ENCODE data around the gene GIPR.
A peak's percentile ranks its signal among the peaks of the same experiment; 100 is the strongest.
"Not testable (repeated sequence)": the region's sequence is repeated elsewhere in the genome, so short reads cannot be mapped to it uniquely, and the experiment has no call there.

The GIPR gene

GRCh38 chr19:45645631-45646344 is 22.2 kb upstream of the GIPR start:
- DNase-seq = peak; percentile 91

DNA sequence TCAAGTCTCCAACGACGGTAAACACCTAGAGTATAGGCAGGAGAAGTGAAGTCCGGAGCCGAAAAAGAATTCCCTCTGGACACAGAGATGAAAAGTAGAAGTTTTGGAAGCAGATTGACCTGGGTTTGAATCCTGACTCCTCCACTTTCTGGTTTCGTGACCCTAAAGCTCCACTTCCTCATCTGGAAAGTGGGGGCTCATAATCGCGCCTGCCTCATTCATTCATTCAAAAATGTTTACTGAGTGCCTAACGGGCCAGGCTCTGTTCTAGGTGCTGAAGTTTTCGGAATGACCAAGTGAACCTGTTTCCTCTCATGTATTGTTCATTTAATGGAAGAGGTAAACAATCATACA is 21.7 kb upstream of the GIPR start:
- no peak for DNase-seq

GRCh38 chr19:45650722-45651121 is 17.3 kb upstream of the GIPR start:
- DNase-seq = no peak

- no peak for DNase-seq
These were observed 14.4 kb upstream of the GIPR start for GRCh38 chr19:45653634-45654033.

DNA sequence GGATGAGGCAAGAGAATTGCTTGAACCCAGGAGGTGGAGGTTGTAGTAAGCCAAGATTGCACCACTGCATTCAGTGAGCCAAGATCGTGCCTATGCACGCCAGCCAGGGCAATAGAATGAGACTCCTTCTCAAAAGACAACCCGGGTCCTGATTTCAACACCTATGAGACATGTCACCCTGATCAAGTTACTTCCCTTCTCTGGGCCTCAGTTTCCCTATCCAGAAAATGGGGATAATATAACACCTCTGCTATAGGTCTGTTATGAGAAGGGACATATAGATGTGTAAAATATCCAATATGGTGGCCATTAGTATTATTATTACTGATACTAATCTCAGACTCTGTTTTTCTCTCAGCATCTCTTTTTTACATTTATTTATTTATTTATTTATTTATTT is 12.9 kb upstream of the GIPR start:
- DNase-seq = no peak

- DNase-seq = no peak
These were observed 10.4 kb upstream of the GIPR start for GRCh38 chr19:45657520-45658167.

DNA sequence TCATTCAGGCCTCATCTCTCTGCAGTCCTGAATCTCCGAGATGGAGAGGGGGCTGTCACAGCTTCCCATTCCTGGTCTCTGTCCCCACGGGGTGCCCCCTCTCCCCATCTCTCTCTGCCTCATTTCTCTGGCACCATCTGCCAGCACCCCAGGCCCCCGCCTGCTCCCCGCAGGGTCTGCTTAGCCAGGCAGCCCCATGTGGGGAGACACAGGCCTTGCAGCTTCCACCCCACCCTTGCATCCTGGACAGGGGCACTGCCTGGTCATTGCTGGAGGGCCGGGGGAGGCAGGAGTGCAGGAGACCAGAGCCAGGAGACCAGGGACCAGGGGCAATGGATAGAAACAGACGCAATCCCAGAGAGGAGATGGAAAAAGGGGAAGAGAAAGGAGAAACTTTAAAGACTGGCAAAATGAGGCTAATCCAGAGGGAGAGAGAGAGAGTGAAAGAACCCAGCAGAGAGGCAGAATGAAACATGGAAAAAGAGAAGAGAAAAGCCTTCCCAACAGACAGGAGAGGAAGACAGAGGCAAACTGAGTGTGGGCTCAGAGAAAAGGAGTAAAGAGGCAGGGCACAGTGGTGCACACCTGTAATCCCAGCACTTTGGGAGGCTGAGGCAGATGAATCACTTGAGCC is 8.8 kb upstream of the GIPR start:
- DNase-seq = no peak

- DNase-seq = no peak
These were observed 7.4 kb upstream of the GIPR start for GRCh38 chr19:45660636-45661035.

GRCh38 chr19:45663800-45664199 is 4.2 kb upstream of the GIPR start:
- no peak for DNase-seq

- DNase-seq = no peak
These were observed 3.4 kb upstream of the GIPR start for GRCh38 chr19:45664575-45664974.

GRCh38 chr19:45668342-45668871 is 386 bp downstream of the GIPR start:
- peak; percentile 41 for DNase-seq

DNA sequence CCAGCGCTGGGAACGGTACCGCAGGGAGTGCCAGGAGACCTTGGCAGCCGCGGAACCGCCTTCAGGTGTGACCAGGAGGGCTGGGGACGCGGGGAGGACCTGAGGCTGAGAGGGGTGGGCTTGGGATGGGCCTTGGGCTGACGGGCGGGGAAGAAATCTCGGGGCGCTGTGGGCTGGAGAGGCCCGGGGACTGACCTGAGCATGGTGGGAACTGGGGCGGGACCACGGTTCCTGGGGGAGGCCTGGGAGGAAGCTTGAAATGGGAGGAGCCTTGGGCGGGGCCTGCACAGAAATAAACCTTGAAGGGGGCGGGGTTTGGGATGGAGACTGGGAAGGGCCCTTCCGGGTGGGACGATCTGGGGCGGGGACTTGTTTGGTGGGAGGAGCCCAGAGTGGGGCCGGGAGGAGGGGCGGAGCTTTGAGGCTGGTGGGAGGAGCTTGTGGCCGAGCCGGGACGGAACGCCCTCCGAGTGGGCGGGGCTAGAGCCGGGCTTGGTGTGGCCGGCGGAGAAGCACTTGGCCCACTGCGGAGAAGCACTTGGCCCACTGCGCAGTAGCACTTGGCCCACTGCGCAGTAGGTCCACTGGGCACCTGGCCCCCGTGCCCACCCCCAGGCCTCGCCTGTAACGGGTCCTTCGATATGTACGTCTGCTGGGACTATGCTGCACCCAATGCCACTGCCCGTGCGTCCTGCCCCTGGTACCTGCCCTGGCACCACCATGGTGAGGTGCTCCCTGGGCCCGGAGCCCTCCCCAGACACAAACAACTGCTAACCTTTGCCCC is 2.8 kb downstream of the GIPR start:
- peak; percentile 61 for DNase-seq

GRCh38 chr19:45674946-45675345 is 6.9 kb downstream of the GIPR start:
- DNase-seq = no peak

DNA sequence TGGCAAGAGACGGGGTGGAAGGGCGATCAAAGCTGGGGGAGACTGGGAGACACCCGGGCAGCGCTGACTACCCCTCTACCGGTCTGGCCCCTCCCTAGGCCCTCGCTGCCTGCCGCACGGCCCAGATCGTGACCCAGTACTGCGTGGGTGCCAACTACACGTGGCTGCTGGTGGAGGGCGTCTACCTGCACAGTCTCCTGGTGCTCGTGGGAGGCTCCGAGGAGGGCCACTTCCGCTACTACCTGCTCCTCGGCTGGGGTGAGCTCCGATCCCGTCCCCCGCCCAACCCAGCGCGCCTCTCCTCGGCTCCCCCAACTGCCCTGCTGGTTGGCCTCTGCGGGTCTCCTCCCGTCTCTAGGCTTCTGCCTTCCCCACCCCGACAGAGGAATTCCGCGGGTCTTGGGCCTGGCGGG is 8.8 kb downstream of the GIPR start:
- DNase-seq = peak; percentile 53

GRCh38 chr19:45677351-45678230 is 9.6 kb downstream of the GIPR start:
- DNase-seq = peak; percentile 87

DNA sequence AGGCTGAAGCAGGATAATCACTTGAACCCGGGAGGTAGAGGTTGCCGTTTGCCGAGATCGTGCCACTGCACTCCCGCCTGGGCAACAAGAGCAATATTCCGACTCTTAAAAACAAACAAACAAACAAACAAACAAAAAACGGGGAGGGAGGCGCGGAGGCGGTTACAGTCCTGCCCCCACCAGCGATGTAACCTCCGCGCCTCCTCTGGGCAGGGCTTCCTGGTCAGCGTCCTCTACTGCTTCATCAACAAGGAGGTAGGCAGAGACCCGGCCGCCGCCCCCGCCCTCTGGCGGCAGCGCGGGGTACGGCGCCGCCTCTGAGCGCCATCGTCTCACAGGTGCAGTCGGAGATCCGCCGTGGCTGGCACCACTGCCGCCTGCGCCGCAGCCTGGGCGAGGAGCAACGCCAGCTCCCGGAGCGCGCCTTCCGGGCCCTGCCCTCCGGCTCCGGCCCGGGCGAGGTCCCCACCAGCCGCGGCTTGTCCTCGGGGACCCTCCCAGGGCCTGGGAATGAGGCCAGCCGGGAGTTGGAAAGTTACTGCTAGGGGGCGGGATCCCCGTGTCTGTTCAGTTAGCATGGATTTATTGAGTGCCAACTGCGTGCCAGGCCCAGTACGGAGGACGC is 13.5 kb downstream of the GIPR start:
- peak; percentile 91 for DNase-seq

DNA sequence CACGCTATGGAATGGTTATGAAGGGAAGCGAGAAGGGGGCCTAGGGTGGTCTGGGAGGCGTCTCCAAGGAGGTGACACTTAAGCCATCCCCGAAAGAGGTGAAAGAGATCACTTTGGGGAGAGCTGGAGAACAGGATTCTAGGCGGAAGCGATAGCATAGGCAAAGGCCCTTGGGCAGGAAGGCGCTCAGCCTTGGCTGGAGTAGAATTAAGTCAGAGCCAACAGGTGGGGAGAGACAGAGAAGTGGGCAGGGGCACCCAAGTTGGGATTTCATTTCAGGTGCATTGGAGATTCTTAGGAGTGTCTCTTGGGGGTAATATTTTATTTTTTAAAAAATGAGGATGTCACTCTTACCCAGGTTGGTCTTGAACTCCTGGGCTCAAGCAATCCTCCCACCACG is 14.1 kb downstream of the GIPR start:
- DNase-seq = no peak

- no peak for DNase-seq
These were observed 14.9 kb downstream of the GIPR start for GRCh38 chr19:45682908-45683307.

GRCh38 chr19:45685045-45685444 is 17.0 kb downstream of the GIPR start:
- DNase-seq = not testable (repeated sequence)

GRCh38 chr19:45687599-45687998 is 19.6 kb downstream of the GIPR start:
- DNase-seq = no peak

DNA sequence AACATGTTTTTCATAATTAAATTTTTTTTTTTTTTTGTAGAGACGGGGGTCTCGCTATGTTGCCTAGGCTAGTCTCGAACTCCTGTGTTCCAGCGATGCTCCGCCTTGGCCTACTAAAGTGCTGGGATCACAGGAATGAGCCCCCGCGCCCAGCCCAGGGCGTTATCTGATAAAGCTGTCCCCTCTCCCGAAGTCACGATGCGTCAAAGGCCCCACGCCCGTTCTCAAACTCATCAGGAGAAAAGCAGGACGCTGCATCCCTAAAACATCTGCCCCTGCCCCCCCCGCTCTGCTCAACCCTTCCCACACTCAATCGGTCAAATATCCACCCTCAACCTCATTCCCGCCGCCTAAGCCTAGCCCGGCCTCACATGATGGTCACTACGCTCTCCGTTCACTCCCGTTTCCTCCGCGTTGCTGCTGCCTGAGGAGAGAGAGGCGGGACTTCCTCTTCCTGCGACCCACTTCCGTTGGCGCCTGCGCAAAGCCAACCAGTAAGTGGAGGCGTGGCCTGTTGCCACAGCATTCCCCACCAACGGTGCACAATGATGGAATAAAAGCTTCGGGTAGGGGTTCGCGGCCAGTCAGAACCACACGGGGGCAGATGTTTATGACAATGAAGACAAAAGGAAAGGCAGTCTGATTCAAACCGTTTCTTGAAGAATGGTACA is 23.6 kb downstream of the GIPR start, which contains the start of gene SNRPD2:
SNRPD2 (minus strand) TSS at position 438 of the 671 bp plus-strand sequence; CDS start at position 373, 65 bp downstream.
- peak; percentile 94 for DNase-seq
